Fibroblast of villous mesenchyme (primary cell): Measurements from ENCODE around the gene OSBP. TPM values are rescaled to one million over a fixed set of nuclear protein-coding genes. Genes with fewer than 3 reads are reported as not detected.

Experiments used
- DNase-seq: peaks from one replicate; pipeline ENCODE4 v3.0.0-alpha.2; 2010; ENCODE audit warnings: low read depth
- H3K4me3 ChIP-seq: 2 replicates; pipeline ENCODE4 v1.5.1; 2011; ENCODE audit warnings: low read depth, mild to moderate bottlenecking, low read length
- total RNA-seq: library from RNA; depleted of rRNA; stranded (reverse); fragments of >200 nt; gene quantifications from 2 replicates; pipeline ENCODE4 v1.2.3, GENCODE V29; 2012
- TF ChIP-seq, protein P1 (sequence below): IDR thresholded peaks from 2 replicates; pipeline ENCODE4 v1.5.1; 2012; ENCODE audit warnings: low read depth, mild to moderate bottlenecking, low read length; ENCODE audit not compliant: insufficient read depth

OSBP gene
- total RNA-seq = 34.8 and 44.0 TPM in 2 replicates

DNA sequence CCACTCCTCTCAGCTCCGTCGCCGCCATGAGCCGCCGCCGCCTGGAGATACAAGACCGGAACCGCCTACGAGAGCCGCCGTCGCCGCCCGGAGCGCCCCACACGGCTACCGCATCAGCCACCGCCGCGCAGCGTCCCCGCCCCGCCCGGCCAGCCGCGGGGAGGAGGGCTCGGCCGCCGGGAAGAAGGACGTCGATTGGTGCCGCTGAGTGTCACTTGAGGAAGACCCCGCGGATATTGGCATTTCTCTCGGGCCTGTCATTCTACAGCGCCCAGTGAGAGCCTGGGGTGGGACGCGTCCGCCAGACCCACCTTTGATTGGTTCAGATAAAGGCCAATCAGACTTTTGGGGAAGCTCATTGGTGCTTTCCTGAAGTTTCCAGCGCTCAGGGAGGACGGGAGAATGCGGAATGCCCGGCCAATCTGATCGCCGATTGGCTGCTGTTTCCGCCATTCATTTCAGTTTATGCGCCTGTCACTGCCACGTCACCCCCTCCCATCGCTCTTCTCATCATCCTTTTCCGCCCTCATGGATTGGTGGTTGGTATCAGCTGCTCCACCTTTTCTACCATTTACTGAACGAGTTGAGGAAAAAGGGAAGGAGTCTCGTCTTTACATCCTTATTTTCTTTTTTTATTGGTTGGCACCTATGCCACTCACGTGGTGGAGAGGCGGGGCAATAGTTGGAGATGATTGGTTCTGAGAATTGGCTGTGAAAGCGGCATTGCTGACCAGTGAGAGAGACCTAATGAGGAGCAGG lies at the start of gene OSBP:
TSS of gene OSBP (minus strand) at position 138 of the 759 bp plus-strand sequence. CDS start at position 28, 110 bp downstream.
- peak within 1 kb of the TSS; percentile 66 for H3K4me3 ChIP-seq
- TF ChIP-seq, protein P1, sequence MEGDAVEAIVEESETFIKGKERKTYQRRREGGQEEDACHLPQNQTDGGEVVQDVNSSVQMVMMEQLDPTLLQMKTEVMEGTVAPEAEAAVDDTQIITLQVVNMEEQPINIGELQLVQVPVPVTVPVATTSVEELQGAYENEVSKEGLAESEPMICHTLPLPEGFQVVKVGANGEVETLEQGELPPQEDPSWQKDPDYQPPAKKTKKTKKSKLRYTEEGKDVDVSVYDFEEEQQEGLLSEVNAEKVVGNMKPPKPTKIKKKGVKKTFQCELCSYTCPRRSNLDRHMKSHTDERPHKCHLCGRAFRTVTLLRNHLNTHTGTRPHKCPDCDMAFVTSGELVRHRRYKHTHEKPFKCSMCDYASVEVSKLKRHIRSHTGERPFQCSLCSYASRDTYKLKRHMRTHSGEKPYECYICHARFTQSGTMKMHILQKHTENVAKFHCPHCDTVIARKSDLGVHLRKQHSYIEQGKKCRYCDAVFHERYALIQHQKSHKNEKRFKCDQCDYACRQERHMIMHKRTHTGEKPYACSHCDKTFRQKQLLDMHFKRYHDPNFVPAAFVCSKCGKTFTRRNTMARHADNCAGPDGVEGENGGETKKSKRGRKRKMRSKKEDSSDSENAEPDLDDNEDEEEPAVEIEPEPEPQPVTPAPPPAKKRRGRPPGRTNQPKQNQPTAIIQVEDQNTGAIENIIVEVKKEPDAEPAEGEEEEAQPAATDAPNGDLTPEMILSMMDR = no peak
- DNase-seq = peak; percentile 100

DNA sequence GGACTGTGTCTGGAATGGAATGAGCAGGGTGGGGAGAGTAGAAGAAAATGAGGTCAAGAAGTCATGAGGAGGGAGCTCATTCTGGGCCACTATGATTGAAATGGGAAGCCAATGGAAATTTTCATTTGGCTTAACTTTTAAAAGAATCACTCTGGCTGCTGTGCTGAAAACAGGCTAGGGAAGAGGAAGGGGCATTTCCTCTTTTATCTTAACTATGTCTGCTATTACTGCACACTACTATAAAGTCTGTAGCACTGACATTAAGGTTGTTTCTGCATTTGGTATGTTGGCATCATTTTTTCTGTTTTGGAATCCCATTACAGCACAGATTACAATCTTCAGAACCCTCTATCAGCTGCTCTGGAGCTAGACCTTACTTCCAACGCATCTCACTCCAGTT lies 45.0 kb upstream of the OSBP start:
- DNase-seq = no peak
- H3K4me3 ChIP-seq = no peak overlapping the region
- TF ChIP-seq, protein P1 = no peak

DNA sequence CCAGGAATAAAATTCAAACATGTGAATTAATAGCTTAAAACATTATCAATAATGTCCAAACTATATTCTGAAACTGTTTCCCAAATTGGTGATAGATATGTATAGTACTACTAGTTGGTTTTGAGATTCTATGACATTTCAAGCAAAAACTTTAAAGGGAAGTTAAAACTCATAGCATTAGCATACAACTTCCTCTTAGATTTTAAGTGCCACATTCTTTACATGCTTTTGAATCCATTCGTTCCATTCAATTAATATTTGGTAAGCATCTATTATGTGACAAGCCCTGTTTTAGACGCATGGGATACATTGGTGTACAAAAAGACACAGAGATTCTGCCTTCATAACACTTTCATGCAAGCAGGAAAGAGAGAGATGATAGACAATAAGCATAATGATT lies 44.4 kb upstream of the OSBP start:
- TF ChIP-seq, protein P1 = no peak
- H3K4me3 ChIP-seq = no peak overlapping the region
- DNase-seq = no peak

- no peak for DNase-seq
- no peak overlapping the region for H3K4me3 ChIP-seq
- TF ChIP-seq, protein P1 = no peak
These were observed 42.5 kb upstream of the OSBP start for GRCh38 chr11:59658036-59658435.

GRCh38 chr11:59654893-59655292 lies 39.3 kb upstream of the OSBP start:
- TF ChIP-seq, protein P1 = no peak
- no peak overlapping the region for H3K4me3 ChIP-seq
- no peak for DNase-seq

- no peak overlapping the region for H3K4me3 ChIP-seq
- no peak for DNase-seq
- TF ChIP-seq, protein P1 = no peak
These were observed 31.8 kb upstream of the OSBP start for GRCh38 chr11:59647245-59647980.
